H1 (cell line): Measurements from ENCODE around the gene CASP3. TPM values are rescaled to one million over a fixed set of nuclear protein-coding genes. Genes with fewer than 3 reads are reported as not detected.

Source experiments
- CTCF ChIA-PET: fragments of 300-600 bp; sonication (Branson Sonifier 250); formaldehyde crosslinking; loops from one replicate; lab custom pipeline; 2021; ENCODE audit not compliant: partially characterized antibody; lab: Charles Lee
- POLR2A ChIA-PET: fragments of 300-600 bp; sonication (Branson Sonifier 250); formaldehyde crosslinking; loops from one replicate; lab custom pipeline; 2021; ENCODE audit warnings: inconsistent platforms; ENCODE audit not compliant: partially characterized antibody; lab: Charles Lee
- DNase-seq, 2 experiments: peaks; one replicate each; pipeline versions ENCODE4 v3.0.0 to v3.0.0-alpha.2; 2010 to 2022; ENCODE audit warnings: low spot score in 2 of 2, low read depth in 1 of 2, mixed read lengths in 1 of 2
- FAIRE-seq: peaks from 2 replicates; lab custom pipeline; 2011; peaks lifted over from hg19 to GRCh38; lab: Jason Lieb, UNC
- H2AFZ ChIP-seq: 2 replicates; pipeline ENCODE4 v1.8.1; 2012; ENCODE audit warnings: low read length, inconsistent platforms
- H2AK5ac ChIP-seq: 2 replicates; pipeline ENCODE4 v1.6.1; 2013; ENCODE audit warnings: low read depth, low read length
- H2BK120ac ChIP-seq: replicated peaks from 2 replicates; pipeline ENCODE3; 2013; ENCODE audit warnings: low read depth, low read length, inconsistent platforms
- H2BK12ac ChIP-seq: 2 replicates; pipeline ENCODE4 v1.6.1; 2013; ENCODE audit warnings: low read depth, low read length
- H2BK15ac ChIP-seq: 2 replicates; pipeline ENCODE4 v1.6.1; 2013; ENCODE audit warnings: low read length
- H2BK20ac ChIP-seq: 2 replicates; pipeline ENCODE4 v1.6.1; 2013; ENCODE audit warnings: low read length
- H2BK5ac ChIP-seq: 2 replicates; pipeline ENCODE4 v1.6.1; 2013; ENCODE audit warnings: low read depth, low read length
- H3K14ac ChIP-seq: 2 replicates; pipeline ENCODE4 v1.6.1; 2013; ENCODE audit warnings: inconsistent platforms; ENCODE audit not compliant: insufficient read length
- H3K18ac ChIP-seq: 2 replicates; pipeline ENCODE4 v1.6.1; 2013; ENCODE audit warnings: low read length; ENCODE audit errors: extremely low read depth
- H3K23ac ChIP-seq: 2 replicates; pipeline ENCODE4 v1.6.1; 2013; ENCODE audit warnings: inconsistent platforms; ENCODE audit not compliant: insufficient read length
- H3K23me2 ChIP-seq: 2 replicates; pipeline ENCODE4 v1.6.1; 2013; ENCODE audit warnings: low read depth, low read length
- H3K27ac ChIP-seq: 2 replicates; pipeline ENCODE4 v1.6.1; 2011; ENCODE audit warnings: low read depth, low read length, inconsistent platforms
- H3K27me3 ChIP-seq, 4 experiments: replicated peaks in 1 of 4; 1 replicate in 1 of 4; 2 replicates in 3 of 4; pipeline versions ENCODE4 v1.6.1 to v1.8.1; 2011 to 2013; ENCODE audit warnings: low read length in 3 of 4, mild to moderate bottlenecking in 3 of 4, inconsistent platforms in 2 of 4, mixed read lengths in 2 of 4, moderate library complexity in 1 of 4; ENCODE audit not compliant: control insufficient read depth in 3 of 4, insufficient read depth in 3 of 4; ENCODE audit errors: extremely low read depth in 1 of 4
- H3K36me3 ChIP-seq, 4 experiments: 2 replicates each; pipeline versions ENCODE4 v1.6.1 to v1.8.1; 2011 to 2013; ENCODE audit warnings: mild to moderate bottlenecking in 4 of 4, low read length in 3 of 4, moderate library complexity in 2 of 4, control low read depth in 1 of 4, inconsistent platforms in 1 of 4; ENCODE audit not compliant: insufficient read depth in 4 of 4, control insufficient read depth in 2 of 4
- H3K4ac ChIP-seq: replicated peaks from 2 replicates; pipeline ENCODE3; 2013; ENCODE audit warnings: low read length, low read depth, mixed read lengths, inconsistent platforms; ENCODE audit not compliant: insufficient read length
- H3K4me1 ChIP-seq, 4 experiments: replicated peaks in 1 of 4; 1 replicate in 1 of 4; 2 replicates in 3 of 4; pipeline versions ENCODE4 v1.6.1 to v1.8.1; 2011 to 2013; ENCODE audit warnings: low read length in 3 of 4, inconsistent platforms in 2 of 4, mixed read lengths in 1 of 4; ENCODE audit not compliant: insufficient read depth in 4 of 4, control insufficient read depth in 3 of 4
- H3K4me2 ChIP-seq, 2 experiments: 2 replicates each; pipeline versions ENCODE4 v1.6.1 to v1.8.1; 2011 to 2013; ENCODE audit warnings: low read depth in 2 of 2, low read length in 2 of 2, control low read depth in 1 of 2, inconsistent platforms in 1 of 2, mild to moderate bottlenecking in 1 of 2; ENCODE audit not compliant: insufficient read depth in 1 of 2
- H3K4me3 ChIP-seq, 4 experiments: fragments of 200-600, 300-600 bp in 1 of 4; sonication (generic), shearing (Covaris generic), sonication (Bioruptor Twin) in 1 of 4; 2 replicates each; pipeline versions ENCODE4 v1.5.1 to v1.8.1; 2011 to 2016; ENCODE audit warnings: low read length in 4 of 4, low read depth in 3 of 4, control low read depth in 2 of 4, inconsistent platforms in 2 of 4, mild to moderate bottlenecking in 2 of 4, mixed read lengths in 1 of 4, moderate library complexity in 1 of 4; ENCODE audit not compliant: insufficient read depth in 2 of 4; ENCODE audit errors: extremely low read depth in 1 of 4
- H3K56ac ChIP-seq: replicated peaks from 2 replicates; pipeline ENCODE3; 2013; ENCODE audit warnings: low read depth, mild to moderate bottlenecking, mixed read lengths, low read length, inconsistent platforms; ENCODE audit not compliant: insufficient read length
- H3K79me1 ChIP-seq: 2 replicates; pipeline ENCODE4 v1.6.1; 2013; ENCODE audit warnings: low read depth, low read length, control low read depth
- H3K79me2 ChIP-seq, 2 experiments: 2 replicates each; pipeline versions ENCODE4 v1.6.1 to v1.8.1; 2012 to 2013; ENCODE audit warnings: low read length in 2 of 2, mild to moderate bottlenecking in 2 of 2, inconsistent platforms in 1 of 2; ENCODE audit not compliant: insufficient read depth in 2 of 2, control insufficient read depth in 1 of 2
- H3K9ac ChIP-seq, 4 experiments: replicated peaks in 1 of 4; 1 replicate in 1 of 4; 2 replicates in 3 of 4; pipeline versions ENCODE4 v1.6.1 to v1.8.1; 2011 to 2013; ENCODE audit warnings: low read depth in 3 of 4, low read length in 3 of 4, control low read depth in 2 of 4, mild to moderate bottlenecking in 2 of 4, moderate library complexity in 2 of 4, inconsistent platforms in 1 of 4; ENCODE audit errors: extremely low read depth in 1 of 4
- H3K9me3 ChIP-seq, 2 experiments: 2 replicates each; pipeline versions ENCODE4 v1.6.1 to v1.8.1; 2012 to 2013; ENCODE audit warnings: mild to moderate bottlenecking in 2 of 2, moderate library complexity in 2 of 2, control low read depth in 1 of 2, inconsistent platforms in 1 of 2, low read depth in 1 of 2, low read length in 1 of 2, mixed read lengths in 1 of 2; ENCODE audit not compliant: insufficient read depth in 2 of 2
- H4K20me1 ChIP-seq, 2 experiments: replicated peaks in 1 of 2; 2 replicates each; pipeline versions ENCODE3 to v1.8.1; 2011 to 2013; ENCODE audit warnings: inconsistent platforms in 2 of 2, low read length in 2 of 2, mild to moderate bottlenecking in 1 of 2; ENCODE audit not compliant: insufficient read depth in 2 of 2, control insufficient read depth in 1 of 2
- H4K5ac ChIP-seq: 2 replicates; pipeline ENCODE4 v1.6.1; 2013; ENCODE audit warnings: low read length, low read depth, mixed read lengths, inconsistent platforms; ENCODE audit not compliant: insufficient read length
- H4K8ac ChIP-seq: 2 replicates; pipeline ENCODE4 v1.8.0; 2013; ENCODE audit warnings: mild to moderate bottlenecking, moderate library complexity, low read length, inconsistent platforms; ENCODE audit not compliant: insufficient read depth; ENCODE audit errors: extremely low read depth
- H4K91ac ChIP-seq: replicated peaks from 2 replicates; pipeline ENCODE3; 2013; ENCODE audit warnings: low read length, mixed read lengths, inconsistent platforms; ENCODE audit not compliant: insufficient read length
- NRF1 ChIP-seq: IDR thresholded peaks from 2 replicates; pipeline ENCODE4 v1.6.1; 2011; ENCODE audit warnings: mild to moderate bottlenecking, low read depth, low read length, improper control_type of control experiment
- POLR2A ChIP-seq, 2 experiments: IDR thresholded peaks; 1 replicate in 1 of 2; 2 replicates in 1 of 2; pipeline ENCODE4 v1.6.1; 2011; ENCODE audit warnings: low read depth in 2 of 2, low read length in 2 of 2, mild to moderate bottlenecking in 2 of 2; ENCODE audit errors: control extremely low read depth in 1 of 2
- WGBS, 2 experiments: shearing (Covaris generic) in 1 of 2; methylation state at CpG; one replicate each; pipeline versions ENCODE4 v1.1.6 to v1.1.7; 2013 to 2015; ENCODE audit warnings: low lambda C conversion rate in 2 of 2, mixed read lengths in 2 of 2, inconsistent platforms in 1 of 2, low coverage in 1 of 2, missing lambda C conversion rate in 1 of 2; ENCODE audit not compliant: insufficient replicate concordance in 2 of 2, insufficient coverage in 1 of 2, insufficient read length in 1 of 2; ENCODE audit errors: extremely low coverage in 1 of 2, missing lambda C conversion rate in 1 of 2; 5-methylcytosine and 5-hydroxymethylcytosine counted together
- polyA plus RNA-seq, 7 experiments: library from polyadenylated mRNA; depleted of rRNA in 3 of 7; stranded (reverse) in 5 of 7; unstranded in 2 of 7; fragments of >200 nt in 5 of 7; fragments of 200-250 nt in 2 of 7; gene quantifications; 1 replicate in 5 of 7; 2 replicates in 1 of 7; 4 replicates in 1 of 7; pipeline versions ENCODE4 v1.2.1 to v1.2.3, GENCODE V29; 2011 to 2013; ENCODE audit warnings: missing spikeins in 2 of 7, mixed read lengths in 2 of 7
- total RNA-seq: library from RNA; stranded (reverse); fragmentation: NEBNext Ultra II Directional; extraction: Animal tissue kit (Norgen Biotek cat#: 25700); gene quantifications from 2 replicates; pipeline ENCODE4 v1.2.1, GENCODE V29; 2021

Gene CASP3
- total and polyA plus RNA-seq, 2 of the 8 experiments (the other 6 are each of a cell fraction or from before 2014, with no cell fraction given), result 27.8 to 82.5 TPM

GRCh38 chr4:184666670-184667069, 17.4 kb upstream of the CASP3 start:
- no peaks in the 10 kb centered on the region; a peak in 1 of 8 replicates for H3K36me3 ChIP-seq
- ChIA-PET CTCF (interaction anchor here (0.9 kb wide), 1 partner anchor 29 kb away, joined by 4 read pairs; no protein-coding TSS in a partner anchor), POLR2A (interaction anchor here (0.7 kb wide), 1 partner anchor 58 kb away, joined by 3 read pairs; no protein-coding TSS in a partner anchor)
- no peaks in the 10 kb centered on the region for H3K79me1 ChIP-seq
- 89% methylated on average over 6 of the region's 6 CpGs; no CpG with 5 or more reads in 1 of the 2 experiments for WGBS, 2 experiments
- H3K18ac ChIP-seq, result no peak overlapping the region
- no peak overlapping the region for H4K8ac ChIP-seq
- no peak overlapping the region for H2AK5ac ChIP-seq
- no peak overlapping the region for H3K23ac ChIP-seq
- H3K4me3 ChIP-seq, result no peak overlapping the region
- no peak overlapping the region for H2BK5ac ChIP-seq
- no peaks in the 10 kb centered on the region for H3K79me2 ChIP-seq
- no peak overlapping the region for H3K27ac ChIP-seq
- H4K91ac ChIP-seq, result no peak overlapping the region
- H4K20me1 ChIP-seq, result no peaks in the 10 kb centered on the region
- no peaks in the 10 kb centered on the region for H3K23me2 ChIP-seq
- TF ChIP-seq POLR2A (IDR thresholded peaks at IDR 0.05; ENCODE audit: control extremely low read depth in 1 of 2, low read depth in 2 of 2, low read length in 2 of 2) (no peak), NRF1 (no peak)
- H3K4me1 ChIP-seq, result no peaks in the 10 kb centered on the region
- H4K5ac ChIP-seq, result no peak overlapping the region
- no peak overlapping the region for H2AFZ ChIP-seq
- no peak overlapping the region for H3K14ac ChIP-seq
- H2BK12ac ChIP-seq, result no peak overlapping the region
- no peak overlapping the region for H3K4ac ChIP-seq
- H3K56ac ChIP-seq, result no peak overlapping the region
- H2BK120ac ChIP-seq, result no peak overlapping the region
- FAIRE-seq, result no peak
- H2BK20ac ChIP-seq, result no peak overlapping the region
- no peak overlapping the region for H3K9ac ChIP-seq
- no peak overlapping the region for H3K4me2 ChIP-seq
- H2BK15ac ChIP-seq, result no peak overlapping the region
- H3K9me3 ChIP-seq, result no peaks in the 10 kb centered on the region
- DNase-seq, result no peak
- no peaks in the 10 kb centered on the region for H3K27me3 ChIP-seq
